Trophoblast cell (in vitro differentiated cells and primary cell): ENCODE results near the gene KRTAP1-4.

Source experiments
- DNase-seq, 2 donors: peaks; one replicate each; pipeline ENCODE4 v3.0.0-alpha.2; 2016
- H2AFZ ChIP-seq: 2 replicates; pipeline ENCODE4 v1.6.1; 2013; ENCODE audit warnings: low read length, moderate library complexity, mild to moderate bottlenecking; ENCODE audit not compliant: insufficient read depth, poor library complexity
- H2AK5ac ChIP-seq: 2 replicates; pipeline ENCODE4 v1.6.1; 2013; ENCODE audit warnings: mild to moderate bottlenecking, low read length
- H2BK120ac ChIP-seq: 2 replicates; pipeline ENCODE4 v1.6.1; 2013; ENCODE audit warnings: low read length, mild to moderate bottlenecking, moderate library complexity; ENCODE audit not compliant: insufficient read depth, poor library complexity
- H2BK12ac ChIP-seq: 2 replicates; pipeline ENCODE4 v1.6.1; 2013; ENCODE audit warnings: mild to moderate bottlenecking, low read length, moderate library complexity
- H2BK5ac ChIP-seq: 2 replicates; pipeline ENCODE4 v1.6.1; 2013; ENCODE audit warnings: low read length, low read depth, moderate library complexity, mild to moderate bottlenecking; ENCODE audit not compliant: poor library complexity
- H3K14ac ChIP-seq: 2 replicates; pipeline ENCODE4 v1.6.1; 2013; ENCODE audit warnings: mild to moderate bottlenecking, low read length
- H3K18ac ChIP-seq: 2 replicates; pipeline ENCODE4 v1.6.1; 2013; ENCODE audit warnings: mild to moderate bottlenecking, low read length
- H3K23ac ChIP-seq: 2 replicates; pipeline ENCODE4 v1.6.1; 2013; ENCODE audit warnings: low read length
- H3K27ac ChIP-seq: 2 replicates; pipeline ENCODE4 v1.5.1; 2013; ENCODE audit warnings: low read depth, mild to moderate bottlenecking, inconsistent platforms, low read length, moderate library complexity
- H3K27me3 ChIP-seq: 2 replicates; pipeline ENCODE4 v1.6.1; 2013; ENCODE audit warnings: inconsistent platforms, mild to moderate bottlenecking, low read length, moderate library complexity; ENCODE audit not compliant: insufficient read depth
- H3K36me3 ChIP-seq, 2 experiments: 1 replicate in 1 of 2; 2 replicates in 1 of 2; pipeline ENCODE4 v1.6.1; 2013; ENCODE audit warnings: low read length in 2 of 2, mild to moderate bottlenecking in 2 of 2, moderate library complexity in 1 of 2; ENCODE audit not compliant: insufficient read depth in 2 of 2, control insufficient read depth in 1 of 2
- H3K4ac ChIP-seq: 2 replicates; pipeline ENCODE4 v1.6.1; 2013; ENCODE audit warnings: low read depth, mild to moderate bottlenecking, low read length, moderate library complexity
- H3K4me1 ChIP-seq, 2 experiments: 1 replicate in 1 of 2; 2 replicates in 1 of 2; pipeline ENCODE4 v1.6.1; 2013; ENCODE audit warnings: low read length in 2 of 2, mild to moderate bottlenecking in 2 of 2, moderate library complexity in 1 of 2; ENCODE audit not compliant: insufficient read depth in 2 of 2, control insufficient read depth in 1 of 2
- H3K4me2 ChIP-seq: 2 replicates; pipeline ENCODE4 v1.6.1; 2013; ENCODE audit warnings: inconsistent platforms, mild to moderate bottlenecking, low read length, moderate library complexity
- H3K4me3 ChIP-seq: 2 replicates; pipeline ENCODE4 v1.5.1; 2013; ENCODE audit warnings: mild to moderate bottlenecking, low read depth, low read length, inconsistent platforms
- H3K79me1 ChIP-seq: one replicate; pipeline ENCODE4 v1.6.1; 2013; ENCODE audit warnings: low read length
- H3K79me2 ChIP-seq: 2 replicates; pipeline ENCODE4 v1.6.1; 2013; ENCODE audit warnings: low read length, mild to moderate bottlenecking; ENCODE audit not compliant: control insufficient read depth, insufficient read depth, poor library complexity
- H3K9ac ChIP-seq: 2 replicates; pipeline ENCODE4 v1.6.1; 2013; ENCODE audit warnings: mild to moderate bottlenecking, low read length
- H3K9me3 ChIP-seq: 2 replicates; pipeline ENCODE4 v1.6.1; 2013; ENCODE audit warnings: low read depth, mild to moderate bottlenecking, control low read depth, inconsistent platforms, low read length; ENCODE audit not compliant: insufficient read depth
- H4K12ac ChIP-seq: 2 replicates; pipeline ENCODE4 v1.6.1; 2013; ENCODE audit warnings: low read depth, mild to moderate bottlenecking, low read length, moderate library complexity
- H4K8ac ChIP-seq: 2 replicates; pipeline ENCODE4 v1.6.1; 2013; ENCODE audit warnings: low read depth, mild to moderate bottlenecking, low read length, moderate library complexity
- H4K91ac ChIP-seq: one replicate; pipeline ENCODE4 v1.6.1; 2013; ENCODE audit warnings: low read depth, mild to moderate bottlenecking, low read length, moderate library complexity
- WGBS: extraction: QIAGEN DNeasy Blood & Tissue Kit; methylation state at CpG from one replicate; pipeline ENCODE4 v1.1.7; 2013; ENCODE audit warnings: missing lambda C conversion rate; ENCODE audit not compliant: insufficient read length, insufficient coverage; ENCODE audit errors: extremely low coverage; 5-methylcytosine and 5-hydroxymethylcytosine counted together

The KRTAP1-4 gene

GRCh38 chr17:40993839-40994238 lies 36.2 kb downstream of the KRTAP1-4 start, which contains the start of gene KRTAP3-3:
TSS of gene KRTAP3-3 (minus strand) at chr17:40994164. CDS start at chr17:40994097, 67 bp downstream.
- Histone ChIP-seq H3K4ac (no peak within 1 kb of the TSS), H3K14ac (no peak within 1 kb of the TSS), H3K23ac (no peak within 1 kb of the TSS), H4K12ac (no peak within 1 kb of the TSS), H2AK5ac (no peak within 1 kb of the TSS), H2AFZ (no peak within 1 kb of the TSS), H4K8ac (no peak within 1 kb of the TSS), H3K18ac (no peak within 1 kb of the TSS), H3K79me2 (no peaks in the 10 kb centered on the region), H4K91ac (no peak within 1 kb of the TSS), H3K4me2 (no peak within 1 kb of the TSS), H3K9ac (no peak within 1 kb of the TSS), H3K27me3 (no peaks in the 10 kb centered on the region), H3K9me3 (no peaks in the 10 kb centered on the region), H3K79me1 (no peaks in the 10 kb centered on the region), H3K4me1 (no peaks in the 10 kb centered on the region), H3K27ac (no peak within 1 kb of the TSS), H3K4me3 (no peak within 1 kb of the TSS), H2BK5ac (no peak within 1 kb of the TSS), H3K36me3 (no peaks in the 10 kb centered on the region), H2BK12ac (no peak within 1 kb of the TSS), H2BK120ac (no peak within 1 kb of the TSS)
- no CpG with 5 or more reads among the region's 4 CpGs for WGBS
- no peak for DNase-seq

GRCh38 chr17:40993084-40993483 lies 36.9 kb downstream of the KRTAP1-4 start:
- Histone ChIP-seq H3K4me2 (no peak overlapping the region), H3K14ac (no peak overlapping the region), H2BK5ac (no peak overlapping the region), H2BK12ac (no peak overlapping the region), H3K27ac (no peak overlapping the region), H3K79me1 (no peaks in the 10 kb centered on the region), H4K8ac (no peak overlapping the region), H2AFZ (no peak overlapping the region), H3K4ac (no peak overlapping the region), H3K4me1 (no peaks in the 10 kb centered on the region), H3K9me3 (no peaks in the 10 kb centered on the region), H3K79me2 (no peaks in the 10 kb centered on the region), H3K9ac (no peak overlapping the region), H3K36me3 (no peaks in the 10 kb centered on the region), H4K91ac (no peak overlapping the region), H2AK5ac (no peak overlapping the region), H2BK120ac (no peak overlapping the region), H4K12ac (no peak overlapping the region), H3K23ac (no peak overlapping the region), H3K4me3 (no peak overlapping the region), H3K27me3 (no peaks in the 10 kb centered on the region), H3K18ac (no peak overlapping the region)
- no peak for DNase-seq
- no CpG with 5 or more reads among the region's 2 CpGs for WGBS

GRCh38 chr17:40992666-40993065 lies 37.3 kb downstream of the KRTAP1-4 start:
- Histone ChIP-seq H2BK120ac (no peak overlapping the region), H3K18ac (no peak overlapping the region), H4K8ac (no peak overlapping the region), H3K27ac (no peak overlapping the region), H3K23ac (no peak overlapping the region), H4K91ac (no peak overlapping the region), H3K9ac (no peak overlapping the region), H2BK12ac (no peak overlapping the region), H3K14ac (no peak overlapping the region), H3K9me3 (no peaks in the 10 kb centered on the region), H3K79me2 (no peaks in the 10 kb centered on the region), H2AFZ (no peak overlapping the region), H4K12ac (no peak overlapping the region), H3K79me1 (no peaks in the 10 kb centered on the region), H3K4ac (no peak overlapping the region), H3K4me3 (no peak overlapping the region), H2AK5ac (no peak overlapping the region), H3K4me2 (no peak overlapping the region), H2BK5ac (no peak overlapping the region), H3K27me3 (no peaks in the 10 kb centered on the region), H3K36me3 (no peaks in the 10 kb centered on the region), H3K4me1 (no peaks in the 10 kb centered on the region)
- no CpG with 5 or more reads among the region's 3 CpGs for WGBS
- no peak for DNase-seq

GRCh38 chr17:40986920-40987319 lies 43.1 kb downstream of the KRTAP1-4 start:
- no peaks in the 10 kb centered on the region for H3K27me3 ChIP-seq
- no peak overlapping the region for H3K18ac ChIP-seq
- H2AFZ ChIP-seq: no peak overlapping the region
- no peak overlapping the region for H3K4me3 ChIP-seq
- no peak overlapping the region for H2BK120ac ChIP-seq
- no peak overlapping the region for H4K12ac ChIP-seq
- H3K79me1 ChIP-seq: no peaks in the 10 kb centered on the region
- H3K14ac ChIP-seq: no peak overlapping the region
- no CpG with 5 or more reads among the region's 8 CpGs for WGBS
- no peak overlapping the region for H4K8ac ChIP-seq
- H3K9me3 ChIP-seq: no peaks in the 10 kb centered on the region
- no peak overlapping the region for H4K91ac ChIP-seq
- H2BK5ac ChIP-seq: no peak overlapping the region
- no peak overlapping the region for H2AK5ac ChIP-seq
- DNase-seq: no peak
- H3K4me1 ChIP-seq: peaks cover 0 to 3% of the 10 kb centered on the region in 2 experiments
- H3K27ac ChIP-seq: no peak overlapping the region
- no peak overlapping the region for H3K9ac ChIP-seq
- H3K4me2 ChIP-seq: no peak overlapping the region
- no peaks in the 10 kb centered on the region for H3K79me2 ChIP-seq
- H2BK12ac ChIP-seq: no peak overlapping the region
- no peak overlapping the region for H3K4ac ChIP-seq
- H3K23ac ChIP-seq: no peak overlapping the region
- no peaks in the 10 kb centered on the region for H3K36me3 ChIP-seq
